Thyroid gland (tissue), 4 donors: ENCODE data around the gene SOX10.

Experiments used
- CTCF ChIP-seq, 6 experiments: fragments of 200-600 bp in 3 of 6; fragments of 450-650 bp in 3 of 6; sonication (generic) in 3 of 6; IDR thresholded peaks; one replicate each; pipeline ENCODE4 v1.5.1; 2016 to 2019; ENCODE audit warnings: antibody characterized with exemption in 6 of 6, mild to moderate bottlenecking in 2 of 6, inconsistent platforms in 1 of 6, moderate library complexity in 1 of 6
- POLR2A ChIP-seq, 2 donors: fragments of 450-650 bp; IDR thresholded peaks; one replicate each; pipeline ENCODE4 v1.6.1; 2017; ENCODE audit warnings: antibody characterized with exemption in 2 of 2, mild to moderate bottlenecking in 2 of 2, moderate library complexity in 1 of 2

GRCh38 chr22:37990862-37991261, 6.5 kb upstream of the SOX10 start:
- TF ChIP-seq POLR2A (IDR thresholded peaks at IDR 0.05) (no peak), CTCF (IDR thresholded peaks at IDR 0.05) (no peak)
